Ovary (tissue), 3 donors: Measurements from ENCODE around the gene KRT39.

Experiments
- CTCF ChIP-seq, 3 donors: fragments of 450-650 bp in 2 of 3; fragments of 200-600 bp in 1 of 3; IDR thresholded peaks; one replicate each; pipeline versions ENCODE4 v1.5.1 to v1.8.0; 2016 to 2022; ENCODE audit warnings: antibody characterized with exemption in 3 of 3, mild to moderate bottlenecking in 1 of 3
- EP300 ChIP-seq: sonication (generic); formaldehyde crosslinking; IDR thresholded peaks from one replicate; pipeline ENCODE4 v1.6.1; 2017; ENCODE audit warnings: antibody characterized with exemption
- POLR2A ChIP-seq: fragments of 450-650 bp; IDR thresholded peaks from one replicate; pipeline ENCODE4 v1.6.1; 2017; ENCODE audit warnings: antibody characterized with exemption, mild to moderate bottlenecking, moderate library complexity
- donor health status: DM: no; HTN: no; CAD: no.

GRCh38 chr17:41012326-41013120 lies 45.8 kb upstream of the KRT39 start:
- TF ChIP-seq CTCF (IDR thresholded peaks at IDR 0.05), result no peak
- no peak for TF ChIP-seq EP300
- no peak for TF ChIP-seq POLR2A
